Adrenal gland (tissue), 12 donors: ENCODE results near the gene CTU2. TPM values are rescaled to one million over a fixed set of nuclear protein-coding genes. Genes with fewer than 3 reads are reported as not detected.

Experiments used
- DNase-seq, 7 donors: peaks; one replicate each; pipeline ENCODE4 v3.0.0-alpha.2; 2019 to 2020
- H3K27ac ChIP-seq, 5 donors: fragments of 200-600 bp; sonication (generic) in 4 of 5; 1 replicate in 3 of 5; 2 replicates in 2 of 5; pipeline versions ENCODE4 v1.5.1 to v1.8.0; 2016 to 2020; ENCODE audit warnings: mild to moderate bottlenecking in 1 of 5
- H3K27me3 ChIP-seq: fragments of 200-600 bp; 2 replicates; pipeline ENCODE4 v1.8.0; 2021
- H3K36me3 ChIP-seq, 2 donors: fragments of 200-600 bp; replicated peaks in 1 of 2; 1 replicate in 1 of 2; 2 replicates in 1 of 2; pipeline versions ENCODE4 v1.5.1 to v1.8.0; 2018 to 2022
- H3K4me1 ChIP-seq, 2 donors: fragments of 200-600 bp; replicated peaks in 1 of 2; 1 replicate in 1 of 2; 2 replicates in 1 of 2; pipeline versions ENCODE4 v1.5.1 to v1.8.0; 2018 to 2021
- H3K4me3 ChIP-seq, 4 donors: fragments of 200-600 bp; sonication (generic) in 3 of 4; one replicate each; pipeline ENCODE4 v1.5.1; 2016 to 2018
- H3K9me3 ChIP-seq, 3 donors: fragments of 200-600 bp; sonication (generic) in 1 of 3; replicated peaks in 1 of 3; 1 replicate in 2 of 3; 2 replicates in 1 of 3; pipeline versions ENCODE4 v1.5.1 to v1.8.0; 2016 to 2021
- POLR2A ChIP-seq, 2 donors: fragments of 450-650 bp; IDR thresholded peaks; one replicate each; pipeline ENCODE4 v1.6.1; 2017; ENCODE audit warnings: antibody characterized with exemption in 2 of 2, mild to moderate bottlenecking in 2 of 2, moderate library complexity in 1 of 2
- WGBS, 4 donors: extraction: QIAGEN DNeasy Blood & Tissue Kit in 2 of 4; methylation state at CpG; one replicate each; pipeline versions ENCODE4 v1.1.5 to v1.1.7; 2013 to 2017; 5-methylcytosine and 5-hydroxymethylcytosine counted together
- intact Hi-C, 2 donors: fragments of 100-400 bp; cut with DNase I; formaldehyde crosslinking; loops; one replicate each; pipeline versions ENCODE4 v1.14.1 to v1.15.0; 2022 to 2023
- polyA plus RNA-seq, 3 donors: library from polyadenylated mRNA; stranded (reverse); fragments of 200-250 nt in 2 of 3; fragments of 350-450 nt in 1 of 3; fragmentation: Illumina TruSeq in 1 of 3; extraction: RNeasy Lipid Tissue Mini Kit (QIAGEN cat#74804) in 1 of 3; gene quantifications; one replicate each; pipeline ENCODE4 v1.2.3, GENCODE V29; 2013 to 2014
- total RNA-seq, 9 donors: library from RNA; depleted of rRNA in 4 of 9; stranded (reverse); fragments of >200 nt in 4 of 9; fragments of 120-200 nt in 1 of 9; fragmentation: NEBNext Ultra II Directional in 1 of 9; extraction: Animal tissue kit (Norgen Biotek cat#: 25700) in 1 of 9; gene quantifications; one replicate each; pipeline versions ENCODE4 v1.1.0 to v1.2.4, GENCODE V29; 2013 to 2023
- TF ChIP-seq, protein P1 (sequence below), 6 experiments: fragments of 450-650 bp in 4 of 6; fragments of 200-600 bp in 2 of 6; sonication (generic) in 1 of 6; IDR thresholded peaks; 1 replicate in 5 of 6; 2 replicates in 1 of 6; pipeline versions ENCODE4 v1.5.1 to v1.8.0; 2016 to 2021; ENCODE audit warnings: antibody characterized with exemption in 6 of 6, mild to moderate bottlenecking in 2 of 6, moderate library complexity in 1 of 6
- donor health status: healthy with polysubstance abuse.
- donor health status: Bipolar disorder and iron deficiency.
- donor health status: DM: yes; HTN: yes; CAD: no.
- donor health status: DM: no; HTN: no; CAD: no.
- donor health status: DM: no; HTN: no; CAD: no.
- donor health status: DM: yes; HTN: yes; CAD: no.

The CTU2 gene
- total and polyA plus RNA-seq, 12 donors, result 3.6 to 43.8 (median 14.0) TPM

DNA sequence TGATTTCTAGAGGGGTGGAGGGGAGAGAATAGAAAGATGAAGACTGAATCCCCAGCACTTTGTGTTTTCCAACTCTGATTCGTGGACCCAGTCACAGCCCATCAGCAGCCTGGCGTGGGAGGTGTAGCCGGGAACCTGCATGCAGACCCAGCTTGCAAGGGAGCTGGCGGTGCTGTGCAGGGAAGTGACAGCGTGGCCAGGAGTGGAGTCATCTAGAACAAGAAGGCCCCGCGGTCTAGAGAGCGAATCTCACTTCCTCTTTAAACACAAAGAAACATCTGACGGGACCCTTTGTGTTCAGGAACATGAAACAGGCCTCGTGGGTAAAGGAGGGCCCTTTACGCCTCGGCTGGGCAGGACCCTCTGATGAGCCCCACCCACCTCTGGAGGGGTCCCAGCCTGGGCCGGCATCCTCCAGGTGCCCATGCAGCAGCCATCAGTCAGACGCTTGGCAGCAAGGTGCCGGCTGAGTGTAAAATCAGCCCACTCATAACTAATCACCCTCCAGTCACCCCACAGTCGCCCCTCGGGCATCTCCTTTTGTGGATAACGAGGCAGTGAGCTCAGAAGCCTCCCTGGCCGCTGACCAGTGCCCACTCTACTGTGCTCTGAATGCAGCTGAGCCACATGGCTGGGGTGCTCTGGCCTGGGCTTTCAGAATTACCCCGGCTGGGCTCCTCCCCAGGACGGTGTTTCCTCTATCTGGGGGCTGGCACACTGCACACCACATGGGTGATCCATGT is 24.4 kb upstream of the CTU2 start:
- H3K9me3 ChIP-seq, result no peaks in the 10 kb centered on the region
- 31 to 40% (median 34%) methylated on average over 8 to 21 of the region's 21 CpGs for WGBS, 4 donors
- no peak overlapping the region for H3K4me3 ChIP-seq
- DNase-seq, result peak in 4 of 7 donors; percentile 59 to 78 (median 63)
- H3K4me1 ChIP-seq, result peaks cover 13 to 25% of the 10 kb centered on the region in 2 donors
- intact Hi-C loops, result no loop called here
- no peaks in the 10 kb centered on the region for H3K36me3 ChIP-seq
- no peak for TF ChIP-seq POLR2A (IDR thresholded peaks at IDR 0.05)
- TF ChIP-seq, protein P1, sequence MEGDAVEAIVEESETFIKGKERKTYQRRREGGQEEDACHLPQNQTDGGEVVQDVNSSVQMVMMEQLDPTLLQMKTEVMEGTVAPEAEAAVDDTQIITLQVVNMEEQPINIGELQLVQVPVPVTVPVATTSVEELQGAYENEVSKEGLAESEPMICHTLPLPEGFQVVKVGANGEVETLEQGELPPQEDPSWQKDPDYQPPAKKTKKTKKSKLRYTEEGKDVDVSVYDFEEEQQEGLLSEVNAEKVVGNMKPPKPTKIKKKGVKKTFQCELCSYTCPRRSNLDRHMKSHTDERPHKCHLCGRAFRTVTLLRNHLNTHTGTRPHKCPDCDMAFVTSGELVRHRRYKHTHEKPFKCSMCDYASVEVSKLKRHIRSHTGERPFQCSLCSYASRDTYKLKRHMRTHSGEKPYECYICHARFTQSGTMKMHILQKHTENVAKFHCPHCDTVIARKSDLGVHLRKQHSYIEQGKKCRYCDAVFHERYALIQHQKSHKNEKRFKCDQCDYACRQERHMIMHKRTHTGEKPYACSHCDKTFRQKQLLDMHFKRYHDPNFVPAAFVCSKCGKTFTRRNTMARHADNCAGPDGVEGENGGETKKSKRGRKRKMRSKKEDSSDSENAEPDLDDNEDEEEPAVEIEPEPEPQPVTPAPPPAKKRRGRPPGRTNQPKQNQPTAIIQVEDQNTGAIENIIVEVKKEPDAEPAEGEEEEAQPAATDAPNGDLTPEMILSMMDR (IDR thresholded peaks at IDR 0.05), result no peak
- peaks cover 16% of the 10 kb centered on the region for H3K27me3 ChIP-seq
- H3K27ac ChIP-seq, result peak overlapping the region in 3 of 5 donors; percentile 51 to 83 (median 62)

DNA sequence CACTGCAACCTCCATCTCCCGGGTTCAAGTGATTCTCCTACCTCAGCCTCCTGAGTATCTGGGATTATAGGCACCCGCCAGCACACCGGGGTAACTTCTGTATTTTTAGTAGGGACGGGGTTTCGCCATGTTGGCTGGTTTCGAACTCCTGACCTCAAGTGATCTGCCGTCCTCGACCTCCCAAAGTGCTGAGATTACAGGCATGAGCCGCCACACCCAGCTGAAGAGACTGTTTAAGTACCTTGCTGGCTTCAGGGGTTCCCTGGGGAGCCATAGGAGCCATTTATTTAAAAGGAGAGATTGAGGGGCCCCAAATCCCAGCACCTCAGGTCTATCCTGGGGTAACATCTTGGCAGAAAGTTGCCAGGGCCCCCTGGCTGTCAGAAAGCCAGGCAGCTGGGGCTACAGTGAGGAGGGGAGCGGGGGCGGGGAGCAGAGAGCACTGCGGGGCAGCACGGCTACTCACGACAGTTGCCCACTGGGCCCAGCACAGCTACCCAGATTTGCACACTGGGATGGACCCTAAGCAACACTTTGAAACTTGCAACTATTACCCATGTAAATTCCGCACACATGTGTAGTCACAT is 21.6 kb upstream of the CTU2 start:
- no peak for DNase-seq
- 43 to 74% (median 56%) methylated on average over 5 to 15 of the region's 15 CpGs for WGBS, 4 donors
- H3K36me3 ChIP-seq, result no peaks in the 10 kb centered on the region
- peak overlapping the region in 1 of 5 donors; percentile 17 for H3K27ac ChIP-seq
- TF ChIP-seq POLR2A (IDR thresholded peaks at IDR 0.05), result no peak
- TF ChIP-seq, protein P1 (IDR thresholded peaks at IDR 0.05), result no peak
- peaks cover 20% of the 10 kb centered on the region for H3K27me3 ChIP-seq
- no peak overlapping the region for H3K4me3 ChIP-seq
- H3K9me3 ChIP-seq, result no peaks in the 10 kb centered on the region
- H3K4me1 ChIP-seq, result peaks cover 13 to 26% of the 10 kb centered on the region in 2 donors
- intact Hi-C loops, result no loop called here

DNA sequence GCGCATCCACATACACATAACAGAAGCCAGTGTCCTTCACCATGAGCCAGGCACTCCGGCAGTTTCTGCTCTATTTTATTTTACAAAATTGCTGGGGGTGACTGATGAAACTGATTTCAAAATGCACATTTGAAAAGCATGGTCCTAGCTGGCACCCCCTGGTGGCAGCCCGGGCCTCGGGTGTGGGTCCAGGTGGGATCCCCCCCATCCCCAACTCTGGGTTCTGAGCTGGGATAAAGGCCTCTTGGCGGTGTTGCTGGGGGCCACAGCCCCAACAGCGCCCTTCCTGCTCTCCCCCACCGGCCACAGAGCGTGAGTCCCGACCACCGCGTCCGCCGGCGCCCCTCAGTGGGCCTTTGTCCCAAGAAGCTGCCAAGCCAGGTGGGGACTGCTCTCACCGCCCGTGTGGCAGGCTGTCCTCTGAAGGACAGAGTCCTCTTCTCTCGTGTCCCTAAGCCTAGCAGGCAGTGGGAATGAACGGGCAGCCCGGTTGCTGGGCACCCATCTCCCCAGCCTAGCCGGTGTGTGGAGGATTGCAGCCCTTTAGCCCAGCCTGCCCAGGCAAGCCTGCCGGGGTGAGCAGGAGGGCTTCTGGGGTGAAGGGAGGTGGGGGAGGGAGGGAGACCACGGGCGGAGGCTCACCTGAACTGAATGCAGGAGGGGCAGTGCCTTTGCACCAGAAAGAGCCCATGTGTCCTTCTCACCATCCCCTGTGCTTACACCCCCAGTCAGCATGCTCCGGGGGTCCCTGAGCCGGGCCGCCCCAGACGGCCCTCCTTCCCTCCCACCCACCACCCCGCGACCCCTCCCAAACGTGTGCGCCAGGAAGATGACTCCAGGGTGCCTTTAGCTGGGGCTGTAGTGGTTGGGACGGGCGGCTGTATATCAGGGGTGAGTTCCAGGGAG is 20.9 kb upstream of the CTU2 start:
- Histone ChIP-seq H3K27me3 (peaks cover 20% of the 10 kb centered on the region), H3K36me3 (no peaks in the 10 kb centered on the region), H3K9me3 (no peaks in the 10 kb centered on the region), H3K4me3 (peak overlapping the region in 2 of 4 donors; percentile 51 to 54), H3K27ac (peak overlapping the region in 1 of 5 donors; percentile 17), H3K4me1 (peaks cover 13 to 26% of the 10 kb centered on the region in 2 donors)
- TF ChIP-seq, protein P1 (IDR thresholded peaks at IDR 0.05), result peak; percentile 39 to 65 (median 56)
- no peak for TF ChIP-seq POLR2A (IDR thresholded peaks at IDR 0.05)
- WGBS, 4 donors, result 2 to 8% (median 5%) methylated on average over 7 to 33 of the region's 33 CpGs
- DNase-seq, result peak in 5 of 7 donors; percentile 52 to 75 (median 67)
- intact Hi-C loops, result loop anchor here in 1 of 2 donors (2.0 kb wide), 1 partner anchor 25 kb away; no protein-coding TSS in a partner anchor
